Measurements from ENCODE around the gene ADARB1.

The ADARB1 gene

GRCh38 chr21:45097827-45098387, 23.5 kb downstream of the ADARB1 start:
- Histone ChIP-seq H3K27me3 (replicated peaks; ENCODE audit: control insufficient read depth, insufficient read depth, low read length) (no peaks in the 10 kb centered on the region; the same call in none of the 2 replicates), H3K36me3 (ENCODE audit: control insufficient read depth, insufficient read depth, low read length) (no peaks in the 10 kb centered on the region), H3K4me3 (replicated peaks; ENCODE audit: low read depth, low read length) (no peak overlapping the region)
- TF ChIP-seq, protein P1, sequence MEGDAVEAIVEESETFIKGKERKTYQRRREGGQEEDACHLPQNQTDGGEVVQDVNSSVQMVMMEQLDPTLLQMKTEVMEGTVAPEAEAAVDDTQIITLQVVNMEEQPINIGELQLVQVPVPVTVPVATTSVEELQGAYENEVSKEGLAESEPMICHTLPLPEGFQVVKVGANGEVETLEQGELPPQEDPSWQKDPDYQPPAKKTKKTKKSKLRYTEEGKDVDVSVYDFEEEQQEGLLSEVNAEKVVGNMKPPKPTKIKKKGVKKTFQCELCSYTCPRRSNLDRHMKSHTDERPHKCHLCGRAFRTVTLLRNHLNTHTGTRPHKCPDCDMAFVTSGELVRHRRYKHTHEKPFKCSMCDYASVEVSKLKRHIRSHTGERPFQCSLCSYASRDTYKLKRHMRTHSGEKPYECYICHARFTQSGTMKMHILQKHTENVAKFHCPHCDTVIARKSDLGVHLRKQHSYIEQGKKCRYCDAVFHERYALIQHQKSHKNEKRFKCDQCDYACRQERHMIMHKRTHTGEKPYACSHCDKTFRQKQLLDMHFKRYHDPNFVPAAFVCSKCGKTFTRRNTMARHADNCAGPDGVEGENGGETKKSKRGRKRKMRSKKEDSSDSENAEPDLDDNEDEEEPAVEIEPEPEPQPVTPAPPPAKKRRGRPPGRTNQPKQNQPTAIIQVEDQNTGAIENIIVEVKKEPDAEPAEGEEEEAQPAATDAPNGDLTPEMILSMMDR (IDR thresholded peaks at IDR 0.05; ENCODE audit: insufficient read depth, low read length, poor library complexity, severe bottlenecking), result no peak
- no peak for DNase-seq (ENCODE audit: extremely low read depth, insufficient read length)

GRCh38 chr21:45098867-45099266, 24.5 kb downstream of the ADARB1 start:
- no peaks in the 10 kb centered on the region; the same call in none of the 2 replicates for H3K27me3 ChIP-seq (replicated peaks; ENCODE audit: control insufficient read depth, insufficient read depth, low read length)
- no peaks in the 10 kb centered on the region for H3K36me3 ChIP-seq (ENCODE audit: control insufficient read depth, insufficient read depth, low read length)
- H3K4me3 ChIP-seq (replicated peaks; ENCODE audit: low read depth, low read length), result no peak overlapping the region
- DNase-seq (ENCODE audit: extremely low read depth, insufficient read length), result no peak
- TF ChIP-seq, protein P1 (IDR thresholded peaks at IDR 0.05; ENCODE audit: insufficient read depth, low read length, poor library complexity, severe bottlenecking), result peak; percentile 66

DNA sequence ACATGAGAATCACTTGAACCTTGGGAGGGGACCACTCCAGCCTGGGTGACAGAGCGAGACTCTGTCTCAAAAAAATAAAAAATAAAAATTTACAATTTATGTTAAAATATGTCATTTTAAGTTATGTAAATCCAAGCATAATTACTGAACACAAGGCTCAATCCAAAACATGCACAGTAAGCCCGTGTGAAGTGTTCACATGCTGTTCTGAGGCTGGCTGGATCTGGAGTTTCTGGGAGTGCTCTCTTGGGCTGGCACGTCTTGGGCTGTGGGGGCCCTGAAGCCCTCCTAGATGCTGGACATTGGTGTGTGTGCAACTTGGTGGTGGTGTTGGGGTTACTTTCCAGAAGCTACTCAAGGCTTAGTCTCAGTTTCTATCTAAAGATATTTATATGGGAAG, 25.2 kb downstream of the ADARB1 start:
- DNase-seq (ENCODE audit: extremely low read depth, insufficient read length), result no peak
- TF ChIP-seq, protein P1 (IDR thresholded peaks at IDR 0.05; ENCODE audit: insufficient read depth, low read length, poor library complexity, severe bottlenecking), result no peak
- H3K36me3 ChIP-seq (ENCODE audit: control insufficient read depth, insufficient read depth, low read length), result no peaks in the 10 kb centered on the region

GRCh38 chr21:45100866-45101265, 26.5 kb downstream of the ADARB1 start:
- H3K36me3 ChIP-seq (ENCODE audit: control insufficient read depth, insufficient read depth, low read length), result no peaks in the 10 kb centered on the region
- no peak for DNase-seq (ENCODE audit: extremely low read depth, insufficient read length)
- TF ChIP-seq, protein P1 (IDR thresholded peaks at IDR 0.05; ENCODE audit: insufficient read depth, low read length, poor library complexity, severe bottlenecking), result no peak
- no peak overlapping the region for H3K4me3 ChIP-seq (replicated peaks; ENCODE audit: low read depth, low read length)
- no peaks in the 10 kb centered on the region; the same call in none of the 2 replicates for H3K27me3 ChIP-seq (replicated peaks; ENCODE audit: control insufficient read depth, insufficient read depth, low read length)

More for the DNA sequence above, 25.2 kb downstream of the ADARB1 start:
- Histone ChIP-seq H3K4me3 (replicated peaks; ENCODE audit: low read depth, low read length) (no peak overlapping the region), H3K27me3 (replicated peaks; ENCODE audit: control insufficient read depth, insufficient read depth, low read length) (no peaks in the 10 kb centered on the region; the same call in none of the 2 replicates)

- DNase-seq (ENCODE audit: extremely low read depth, insufficient read length), result no peak
- TF ChIP-seq, protein P1 (IDR thresholded peaks at IDR 0.05; ENCODE audit: insufficient read depth, low read length, poor library complexity, severe bottlenecking), result peak; percentile 38
These were observed 28.1 kb downstream of the ADARB1 start for GRCh38 chr21:45102391-45102932.

More at GRCh38 chr21:45102391-45102932, 28.1 kb downstream of the ADARB1 start:
- Histone ChIP-seq H3K4me3 (replicated peaks; ENCODE audit: low read depth, low read length) (no peak overlapping the region), H3K36me3 (ENCODE audit: control insufficient read depth, insufficient read depth, low read length) (no peaks in the 10 kb centered on the region), H3K27me3 (replicated peaks; ENCODE audit: control insufficient read depth, insufficient read depth, low read length) (no peaks in the 10 kb centered on the region)
